HG03139 (cell line): ENCODE measurements around the gene TTLL5.

Experiments used
- ATAC-seq: cut with Tn5 transposase; IDR thresholded peaks from one replicate; pipeline ENCODE4 v1.9.1; 2021; ENCODE audit not compliant: unreplicated experiment

Gene TTLL5

GRCh38 chr14:75794615-75795038 lies 133.6 kb downstream of the TTLL5 start:
- ATAC-seq: no peak

- no peak for ATAC-seq
Observed at GRCh38 chr14:75800792-75801191, 139.7 kb downstream of the TTLL5 start.

- no peak for ATAC-seq
Observed at GRCh38 chr14:75802486-75802885, 141.4 kb downstream of the TTLL5 start.

GRCh38 chr14:75803765-75804164 lies 142.7 kb downstream of the TTLL5 start:
- ATAC-seq: no peak

GRCh38 chr14:75804570-75805275 lies 143.7 kb downstream of the TTLL5 start:
- ATAC-seq: no peak

GRCh38 chr14:75805646-75806045 lies 144.6 kb downstream of the TTLL5 start:
- no peak for ATAC-seq

GRCh38 chr14:75806352-75806832 lies 145.3 kb downstream of the TTLL5 start:
- ATAC-seq: no peak

- ATAC-seq: no peak
Observed at GRCh38 chr14:75807667-75808360, 146.8 kb downstream of the TTLL5 start.

- no peak for ATAC-seq
Observed at GRCh38 chr14:75811136-75811829, 150.2 kb downstream of the TTLL5 start.

- ATAC-seq: no peak
Observed at GRCh38 chr14:75811872-75812499, 150.9 kb downstream of the TTLL5 start.

GRCh38 chr14:75812622-75813021 lies 151.6 kb downstream of the TTLL5 start:
- no peak for ATAC-seq

- ATAC-seq: no peak
Observed at GRCh38 chr14:75820761-75821160, 159.7 kb downstream of the TTLL5 start.

- ATAC-seq: no peak
Observed at GRCh38 chr14:75821831-75822521, 160.9 kb downstream of the TTLL5 start.

- no peak for ATAC-seq
Observed at GRCh38 chr14:75822522-75823141, 161.6 kb downstream of the TTLL5 start.

GRCh38 chr14:75823334-75823733 lies 162.3 kb downstream of the TTLL5 start:
- no peak for ATAC-seq

GRCh38 chr14:75824318-75824717 lies 163.3 kb downstream of the TTLL5 start:
- ATAC-seq: no peak

GRCh38 chr14:75825147-75825592 lies 164.1 kb downstream of the TTLL5 start:
- no peak for ATAC-seq

- no peak for ATAC-seq
Observed at GRCh38 chr14:75826599-75826998, 165.6 kb downstream of the TTLL5 start.

- no peak for ATAC-seq
Observed at GRCh38 chr14:75827331-75827730, 166.3 kb downstream of the TTLL5 start.

- ATAC-seq: no peak
Observed at GRCh38 chr14:75829316-75829715, 168.3 kb downstream of the TTLL5 start.
